Measurements from ENCODE around the gene DDX41. TPM values are rescaled to one million over a fixed set of nuclear protein-coding genes. Genes with fewer than 3 reads are reported as not detected.
A peak's percentile ranks its signal among the peaks of the same experiment; 100 is the strongest.

The DDX41 gene
- total RNA-seq, 2 experiments from 2014 or later = 169 to 224 TPM

DNA sequence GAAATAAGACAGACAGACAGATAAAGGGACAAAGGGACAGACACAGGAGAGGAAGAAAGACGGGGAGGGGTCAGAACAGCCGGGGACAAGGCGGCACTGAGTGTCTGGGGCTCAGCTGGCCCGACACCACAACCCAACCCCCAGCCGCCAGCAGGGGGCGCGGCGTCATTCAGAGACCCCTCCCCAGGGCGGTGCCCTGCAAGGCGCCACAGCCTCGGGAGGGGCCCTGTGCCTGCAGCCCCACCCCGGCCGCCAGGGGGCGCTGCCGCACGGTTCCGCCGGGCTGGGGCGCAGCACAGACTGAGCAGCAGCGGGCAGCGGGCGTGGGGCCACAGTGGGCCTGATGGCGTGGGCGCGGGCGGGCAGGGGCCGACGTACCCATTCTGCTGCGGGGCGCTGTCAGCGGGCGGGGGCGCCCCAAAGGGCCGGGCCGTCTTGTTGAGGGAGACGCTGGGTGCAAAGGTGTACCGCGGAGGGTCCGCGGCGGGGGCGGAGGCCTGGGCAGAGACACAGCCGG is 25.3 kb downstream of the DDX41 start:
- intact Hi-C loops (cut with micrococcal nuclease; ENCODE audit: unreplicated experiment) = no loop called here
- Histone ChIP-seq H4K20me1 (ENCODE audit: insufficient read depth, low read length) (peaks cover 5% of the 10 kb centered on the region; the same call in 1 of the 2 replicates), H3K4me1 (ENCODE audit: insufficient read depth, low read length, poor library complexity, severe bottlenecking) (peaks cover 46% of the 10 kb centered on the region), H2AFZ (ENCODE audit: low read length) (no peak overlapping the region), H3K36me3 (ENCODE audit: insufficient read depth, low read length) (peaks cover 8% of the 10 kb centered on the region; the same call in 1 of the 2 replicates), H3K4me3 (ENCODE audit: low read depth, low read length, poor library complexity, severe bottlenecking) (no peak overlapping the region), H3K9me2 (ENCODE audit: insufficient read depth, low read length) (no peaks in the 10 kb centered on the region), H3K4me2 (ENCODE audit: low read length) (no peak overlapping the region; the same call in 1 of the 2 replicates), H3K9me3 (ENCODE audit: low read length) (no peaks in the 10 kb centered on the region), H3K27ac (ENCODE audit: low read depth, low read length, poor library complexity, severe bottlenecking) (no peak overlapping the region), H3K79me2 (ENCODE audit: insufficient read depth, low read depth, low read length) (no peaks in the 10 kb centered on the region)
- DNase-seq (ENCODE audit: low spot score) = peak; percentile 58
- CTCF ChIA-PET (ENCODE audit: unreplicated experiment) = no interaction called here
- POLR2A ChIA-PET = no interaction called here
- TF ChIP-seq EZH2phosphoT487 (IDR thresholded peaks at IDR 0.05; ENCODE audit: borderline replicate concordance, low read depth, low read length) = no peak
- TF ChIP-seq, protein P1, sequence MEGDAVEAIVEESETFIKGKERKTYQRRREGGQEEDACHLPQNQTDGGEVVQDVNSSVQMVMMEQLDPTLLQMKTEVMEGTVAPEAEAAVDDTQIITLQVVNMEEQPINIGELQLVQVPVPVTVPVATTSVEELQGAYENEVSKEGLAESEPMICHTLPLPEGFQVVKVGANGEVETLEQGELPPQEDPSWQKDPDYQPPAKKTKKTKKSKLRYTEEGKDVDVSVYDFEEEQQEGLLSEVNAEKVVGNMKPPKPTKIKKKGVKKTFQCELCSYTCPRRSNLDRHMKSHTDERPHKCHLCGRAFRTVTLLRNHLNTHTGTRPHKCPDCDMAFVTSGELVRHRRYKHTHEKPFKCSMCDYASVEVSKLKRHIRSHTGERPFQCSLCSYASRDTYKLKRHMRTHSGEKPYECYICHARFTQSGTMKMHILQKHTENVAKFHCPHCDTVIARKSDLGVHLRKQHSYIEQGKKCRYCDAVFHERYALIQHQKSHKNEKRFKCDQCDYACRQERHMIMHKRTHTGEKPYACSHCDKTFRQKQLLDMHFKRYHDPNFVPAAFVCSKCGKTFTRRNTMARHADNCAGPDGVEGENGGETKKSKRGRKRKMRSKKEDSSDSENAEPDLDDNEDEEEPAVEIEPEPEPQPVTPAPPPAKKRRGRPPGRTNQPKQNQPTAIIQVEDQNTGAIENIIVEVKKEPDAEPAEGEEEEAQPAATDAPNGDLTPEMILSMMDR (conservative IDR thresholded peaks at IDR 0.05; ENCODE audit: low read length) = peak; percentile 74
- no TSS peak for BruUV-seq (replicated peaks)

DNA sequence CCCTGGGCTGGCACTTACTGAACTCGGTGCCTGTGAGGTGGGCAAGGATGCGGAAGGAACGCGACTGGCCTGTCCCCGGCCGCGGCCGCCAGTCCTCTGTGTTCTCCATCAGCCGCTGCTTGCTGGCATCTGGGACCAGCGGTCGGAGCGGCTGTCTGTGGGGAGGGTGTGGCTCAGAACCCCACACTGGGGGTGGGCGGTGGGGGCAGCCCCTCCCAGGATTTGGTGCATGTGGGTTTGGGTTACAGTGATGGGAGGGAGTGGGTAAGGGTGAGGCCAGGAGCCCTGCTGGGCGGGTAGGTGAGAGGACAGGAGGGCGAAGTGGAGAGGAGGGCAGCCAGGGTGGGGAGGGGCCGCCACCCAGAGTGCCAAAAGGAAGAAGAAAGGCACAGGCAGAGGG is 25.8 kb downstream of the DDX41 start:
- intact Hi-C loops (cut with micrococcal nuclease; ENCODE audit: unreplicated experiment) = no loop called here
- Histone ChIP-seq H2AFZ (ENCODE audit: low read length) (no peak overlapping the region), H3K27ac (ENCODE audit: low read depth, low read length, poor library complexity, severe bottlenecking) (no peak overlapping the region), H3K4me1 (ENCODE audit: insufficient read depth, low read length, poor library complexity, severe bottlenecking) (peaks cover 41% of the 10 kb centered on the region), H3K4me2 (ENCODE audit: low read length) (no peak overlapping the region; the same call in 1 of the 2 replicates), H4K20me1 (ENCODE audit: insufficient read depth, low read length) (no peaks in the 10 kb centered on the region; the same call in 1 of the 2 replicates), H3K36me3 (ENCODE audit: insufficient read depth, low read length) (peaks cover 12% of the 10 kb centered on the region; the same call in 1 of the 2 replicates), H3K79me2 (ENCODE audit: insufficient read depth, low read depth, low read length) (no peaks in the 10 kb centered on the region), H3K9me2 (ENCODE audit: insufficient read depth, low read length) (no peaks in the 10 kb centered on the region), H3K4me3 (ENCODE audit: low read depth, low read length, poor library complexity, severe bottlenecking) (no peak overlapping the region), H3K9me3 (ENCODE audit: low read length) (no peaks in the 10 kb centered on the region)
- DNase-seq (ENCODE audit: low spot score) = no peak
- ChIA-PET CTCF (ENCODE audit: unreplicated experiment) (no interaction called here), POLR2A (no interaction called here)
- TF ChIP-seq, protein P1 (conservative IDR thresholded peaks at IDR 0.05; ENCODE audit: low read length) = no peak
- BruUV-seq (replicated peaks) = no TSS peak

DNA sequence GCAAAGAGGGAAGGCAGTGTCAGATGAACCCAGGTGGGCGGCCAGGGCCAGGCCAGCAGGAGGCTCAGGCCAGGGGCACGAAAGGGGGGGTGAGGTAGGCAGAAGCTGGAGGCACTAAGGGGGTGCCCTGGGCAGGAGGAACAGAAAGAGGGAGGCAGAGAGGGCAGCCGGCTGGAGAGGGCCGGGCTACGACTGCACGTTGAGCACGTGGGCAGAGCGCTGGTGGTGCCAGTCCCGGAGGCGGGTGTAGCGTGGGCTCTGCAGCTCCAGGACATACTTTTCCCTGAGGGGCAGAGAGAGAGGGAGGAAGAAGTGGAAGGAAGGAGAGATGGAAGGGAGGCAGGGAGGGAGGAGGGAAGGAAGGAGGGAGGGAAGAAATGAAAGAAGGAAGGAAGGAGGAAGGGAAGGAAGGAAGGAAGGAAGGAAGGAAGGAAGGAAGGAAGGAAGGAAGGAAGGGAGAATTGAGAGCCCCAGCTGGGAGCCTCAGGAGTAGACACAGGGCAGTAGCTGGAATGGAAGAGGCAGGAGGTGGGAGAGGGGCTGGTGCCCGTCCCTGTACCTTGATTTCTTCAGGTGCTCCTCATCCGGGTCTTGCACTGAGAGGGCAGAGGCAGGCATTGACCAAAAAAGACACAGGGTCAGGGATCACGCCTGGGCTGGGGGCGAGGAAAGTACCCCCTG is 26.3 kb downstream of the DDX41 start:
- Histone ChIP-seq H3K4me3 (ENCODE audit: low read depth, low read length, poor library complexity, severe bottlenecking) (no peak overlapping the region), H4K20me1 (ENCODE audit: insufficient read depth, low read length) (no peaks in the 10 kb centered on the region), H3K36me3 (ENCODE audit: insufficient read depth, low read length) (peaks cover 12% of the 10 kb centered on the region; the same call in 1 of the 2 replicates), H3K79me2 (ENCODE audit: insufficient read depth, low read depth, low read length) (no peaks in the 10 kb centered on the region), H3K4me2 (ENCODE audit: low read length) (peak overlapping the region; percentile 49), H3K9me2 (ENCODE audit: insufficient read depth, low read length) (no peaks in the 10 kb centered on the region), H2AFZ (ENCODE audit: low read length) (no peak overlapping the region), H3K4me1 (ENCODE audit: insufficient read depth, low read length, poor library complexity, severe bottlenecking) (peaks cover 35% of the 10 kb centered on the region), H3K9me3 (ENCODE audit: low read length) (no peaks in the 10 kb centered on the region), H3K27ac (ENCODE audit: low read depth, low read length, poor library complexity, severe bottlenecking) (no peak overlapping the region)
- TF ChIP-seq, protein P1 (conservative IDR thresholded peaks at IDR 0.05; ENCODE audit: low read length) = no peak
- TF ChIP-seq EZH2phosphoT487 (IDR thresholded peaks at IDR 0.05; ENCODE audit: borderline replicate concordance, low read depth, low read length) = no peak
- intact Hi-C loops (cut with micrococcal nuclease; ENCODE audit: unreplicated experiment) = no loop called here
- POLR2A ChIA-PET = interaction anchor here (0.6 kb wide), 1 partner anchor 717 kb away, joined by 3 read pairs; no protein-coding TSS in a partner anchor
- DNase-seq (ENCODE audit: low spot score) = no peak
- BruUV-seq (replicated peaks) = no TSS peak
- CTCF ChIA-PET (ENCODE audit: unreplicated experiment) = no interaction called here
